HG03135 (cell line): Measurements from ENCODE around the gene RABL6.
"Not testable (repeated sequence)": the region's sequence is repeated elsewhere in the genome, so short reads cannot be mapped to it uniquely, and the experiment has no call there.

Experiments
- ATAC-seq: cut with Tn5 transposase; IDR thresholded peaks from one replicate; pipeline ENCODE4 v1.9.1; 2021; ENCODE audit warnings: mild to moderate bottlenecking, moderate library complexity; ENCODE audit not compliant: unreplicated experiment

RABL6 gene

GRCh38 chr9:136875155-136875554 lies 67.4 kb downstream of the RABL6 start:
- ATAC-seq: no peak

GRCh38 chr9:136876476-136876875 lies 68.7 kb downstream of the RABL6 start:
- ATAC-seq: no peak

- no peak for ATAC-seq
These were observed 72.9 kb downstream of the RABL6 start for GRCh38 chr9:136880651-136881050.

GRCh38 chr9:136881691-136882108 lies 74.0 kb downstream of the RABL6 start:
- ATAC-seq: no peak

DNA sequence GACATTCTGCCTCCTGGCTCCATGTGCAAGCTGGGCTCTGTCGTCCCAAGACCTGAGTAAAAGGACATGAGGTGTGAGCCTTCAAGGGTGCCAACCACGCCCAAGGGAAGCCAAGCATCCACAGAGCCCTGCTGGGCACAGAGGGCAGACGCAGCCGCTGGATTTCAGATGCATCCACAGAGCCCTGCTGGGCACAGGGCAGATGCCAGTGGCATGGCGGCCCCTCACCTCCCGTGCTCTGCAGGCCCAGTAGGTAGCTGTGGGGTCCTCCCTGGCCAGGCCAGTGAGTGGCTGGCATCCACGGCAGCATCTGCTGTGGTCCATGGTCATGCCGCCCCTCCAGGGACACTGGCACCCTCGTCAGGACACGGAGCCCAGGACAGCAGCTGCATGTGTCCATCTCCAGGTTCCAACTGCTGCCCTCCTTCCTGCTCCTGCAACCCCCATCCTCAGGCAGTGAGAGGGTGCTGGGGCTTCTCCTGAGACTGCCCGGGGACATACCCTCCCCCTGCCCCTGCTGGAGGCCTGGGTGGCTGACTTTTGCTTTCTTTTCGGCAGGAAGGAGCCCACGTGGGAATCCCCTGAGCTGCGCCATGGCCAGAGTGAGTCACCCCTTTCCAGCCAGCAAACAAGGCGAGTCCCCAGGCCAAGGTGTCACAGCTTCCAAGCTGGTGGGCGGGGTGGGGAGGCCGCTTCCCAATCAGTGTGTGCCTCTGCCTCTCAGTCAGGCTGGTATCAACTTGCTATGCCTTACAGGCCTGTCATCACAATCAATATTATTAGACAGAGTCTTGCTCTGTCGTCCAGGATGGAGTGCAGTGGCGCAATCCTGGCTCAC lies 74.6 kb downstream of the RABL6 start:
- ATAC-seq: no peak

DNA sequence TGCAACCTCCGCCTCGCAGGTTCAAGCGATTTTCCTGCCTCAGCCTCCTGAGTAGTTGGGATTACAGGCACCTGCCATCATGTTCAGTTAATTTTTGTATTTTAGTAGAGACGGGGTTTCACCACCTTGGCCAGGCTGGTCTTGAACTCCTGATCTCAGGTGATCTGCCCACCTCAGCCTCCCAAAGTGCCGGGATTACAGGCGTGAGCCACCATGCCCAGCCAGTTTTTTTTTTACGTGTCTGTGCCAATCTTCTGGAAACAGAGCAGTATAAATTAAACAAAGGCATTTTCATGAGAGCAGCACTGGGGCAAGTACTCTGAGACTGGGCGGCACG lies 75.2 kb downstream of the RABL6 start:
- not testable (repeated sequence) for ATAC-seq

DNA sequence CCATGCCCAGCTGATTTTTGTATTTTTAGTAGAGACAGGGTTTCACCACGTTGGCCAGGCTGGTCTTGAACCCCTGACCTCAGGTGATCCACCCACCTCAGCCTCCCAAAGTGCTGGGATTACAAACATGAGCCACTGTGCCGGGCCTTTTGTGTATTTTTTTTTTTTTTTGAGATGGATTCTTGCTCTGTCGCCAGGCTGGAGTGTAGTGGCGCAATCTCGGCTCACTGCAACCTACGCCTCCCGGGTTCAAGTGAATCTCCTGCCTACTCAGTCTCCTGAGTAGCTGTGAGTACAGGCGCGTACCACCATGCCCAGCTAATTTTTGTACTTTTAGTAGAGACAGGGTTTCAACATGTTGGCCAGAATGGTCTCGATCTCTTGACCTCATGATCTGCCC lies 75.9 kb downstream of the RABL6 start:
- not testable (repeated sequence) for ATAC-seq

DNA sequence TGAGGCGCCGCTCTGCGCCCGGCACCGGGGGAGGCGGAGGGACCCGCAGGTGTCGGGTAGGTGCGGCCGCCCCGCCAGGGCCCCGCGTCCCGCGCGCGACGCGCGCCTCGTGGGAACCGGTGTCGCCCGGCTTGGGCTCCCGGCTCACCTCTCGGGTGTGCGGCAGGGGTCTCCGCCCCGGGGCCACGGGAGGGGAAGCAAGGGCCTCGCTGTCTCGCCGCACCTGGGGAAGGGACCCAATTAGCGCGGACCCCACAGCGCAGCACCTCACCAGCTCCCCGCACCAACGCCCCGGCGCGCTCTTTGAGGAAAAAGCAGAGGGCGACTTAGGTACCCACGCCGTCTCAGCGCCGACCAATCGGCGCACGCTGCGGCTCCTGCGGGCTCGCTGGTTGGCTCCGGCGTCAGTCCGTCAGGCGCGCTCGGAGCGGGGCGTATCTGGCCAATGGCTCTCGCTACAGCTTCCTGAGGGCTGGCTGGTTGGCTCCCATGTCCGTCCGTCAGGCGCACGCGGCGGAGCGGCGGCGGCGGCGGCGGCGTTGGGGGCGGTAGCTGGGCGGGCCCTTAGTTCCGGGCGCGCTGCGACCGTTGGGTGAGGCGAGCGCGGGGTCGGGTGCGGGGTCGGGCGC lies 78.3 kb downstream of the RABL6 start, which contains the start of gene TRAF2:
Gene TRAF2 (plus strand): TSS at position 567 of the 629 bp plus-strand sequence. CDS start 12,225 bp downstream, outside the sequence.
- peak; percentile 83 for ATAC-seq

DNA sequence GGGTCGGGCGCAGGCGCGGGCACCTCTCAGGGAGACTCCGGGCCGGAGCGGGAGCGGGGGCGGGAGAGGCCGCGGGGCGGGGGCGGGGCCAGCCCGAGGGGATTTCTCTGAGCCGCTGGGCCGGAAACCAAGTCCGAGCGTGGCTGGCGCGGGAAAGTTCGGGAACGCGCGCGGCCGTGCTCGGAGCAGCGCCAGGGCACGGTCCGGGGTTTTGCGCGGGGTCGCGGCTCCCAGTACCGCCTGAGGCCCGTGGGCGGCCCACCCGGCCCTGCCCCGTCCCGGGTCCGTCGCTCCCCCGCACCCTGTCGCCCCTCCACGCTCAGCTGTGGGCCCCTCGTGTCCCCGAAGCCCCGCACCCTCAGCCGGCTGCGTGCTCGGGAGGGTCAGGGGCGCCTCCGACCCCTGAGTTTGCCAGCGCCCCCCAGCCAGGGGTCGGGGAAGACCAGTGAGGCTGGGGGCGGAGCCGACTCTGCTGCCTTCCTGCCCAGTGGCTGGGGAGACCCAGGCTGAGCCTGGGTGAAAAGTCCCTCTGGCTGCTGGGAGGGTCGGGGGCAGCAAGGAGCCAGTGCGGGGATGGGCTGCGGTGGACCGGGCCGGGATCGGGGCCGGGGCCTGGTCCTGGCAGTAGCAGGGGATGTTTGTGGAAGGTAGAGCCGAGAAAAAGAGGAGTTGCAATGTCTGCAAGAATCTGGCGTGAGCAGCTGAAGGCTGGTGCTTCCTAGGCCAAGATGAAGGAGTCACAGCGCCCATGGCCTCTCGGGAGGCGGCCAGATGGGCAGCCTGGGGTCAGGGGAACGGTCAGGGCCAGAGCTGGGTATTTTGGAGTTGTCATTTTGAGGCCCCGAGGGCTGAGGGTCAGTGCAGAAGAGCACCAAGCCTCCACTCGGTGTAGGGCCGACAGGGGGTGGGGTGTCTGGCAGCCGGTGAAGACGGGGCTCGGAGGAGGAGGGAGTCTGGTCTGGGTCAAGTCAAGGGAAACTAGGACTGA lies 79.2 kb downstream of the RABL6 start:
- ATAC-seq: peak; percentile 44

- no peak for ATAC-seq
These were observed 80.7 kb downstream of the RABL6 start for GRCh38 chr9:136888454-136888853.

GRCh38 chr9:136889858-136890257 lies 82.1 kb downstream of the RABL6 start:
- no peak for ATAC-seq

- ATAC-seq: no peak
These were observed 82.9 kb downstream of the RABL6 start for GRCh38 chr9:136890661-136891060.
